Muscle of arm (tissue), 14 donors: ENCODE data around the gene ABCC5. TPM values are rescaled to one million over a fixed set of nuclear protein-coding genes. Genes with fewer than 3 reads are reported as not detected.
"Not testable (repeated sequence)": the region's sequence is repeated elsewhere in the genome, so short reads cannot be mapped to it uniquely, and the experiment has no call there.

ENCODE experiments used
- DNase-seq: peaks from one replicate; pipeline ENCODE4 v3.0.0-alpha.2; 2013
- long read RNA-seq, 11 donors: transcript quantifications; one replicate each; lab custom pipeline, GENCODE V29; 2026
- polyA plus RNA-seq, 12 donors: library from polyadenylated mRNA; unstranded; fragments of 120-200 nt; gene quantifications; one replicate each; pipeline ENCODE4 v1.2.1, GENCODE V29; 2013; ENCODE audit not compliant: insufficient read length in 12 of 12

ABCC5 gene
- polyA plus RNA-seq: 10 to 100 TPM in 11 of 12 donors, not detected in 1; 17.0 to 42.6 (median 25.5) TPM
- long read RNA-seq, donor 1, full-length matches to known transcripts: 2 of 23 reads
- long read RNA-seq, donor 1, partial matches to known transcripts: 21 of 23 reads
- long read RNA-seq, donor 1, other reads (novel, unspliced or antisense): 0 of 23 reads
- long read RNA-seq, donor 2, full-length matches to known transcripts: 5 of 5 reads
- long read RNA-seq, donor 2, partial matches to known transcripts: 0 of 5 reads
- long read RNA-seq, donor 2, other reads (novel, unspliced or antisense): 0 of 5 reads
- long read RNA-seq, donor 3, full-length matches to known transcripts: 1 of 1 reads
- long read RNA-seq, donor 3, partial matches to known transcripts: 0 of 1 reads
- long read RNA-seq, donor 3, other reads (novel, unspliced or antisense): 0 of 1 reads
- long read RNA-seq, donor 4, full-length matches to known transcripts: 3 of 3 reads
- long read RNA-seq, donor 4, partial matches to known transcripts: 0 of 3 reads
- long read RNA-seq, donor 4, other reads (novel, unspliced or antisense): 0 of 3 reads
- long read RNA-seq, donor 5, full-length matches to known transcripts: 7 of 7 reads
- long read RNA-seq, donor 5, partial matches to known transcripts: 0 of 7 reads
- long read RNA-seq, donor 5, other reads (novel, unspliced or antisense): 0 of 7 reads
- long read RNA-seq, donor 6, full-length matches to known transcripts: 2 of 2 reads
- long read RNA-seq, donor 6, partial matches to known transcripts: 0 of 2 reads
- long read RNA-seq, donor 6, other reads (novel, unspliced or antisense): 0 of 2 reads
- long read RNA-seq, donor 7, full-length matches to known transcripts: 3 of 3 reads
- long read RNA-seq, donor 7, partial matches to known transcripts: 0 of 3 reads
- long read RNA-seq, donor 7, other reads (novel, unspliced or antisense): 0 of 3 reads
- long read RNA-seq, donor 8, full-length matches to known transcripts: 6 of 6 reads
- long read RNA-seq, donor 8, partial matches to known transcripts: 0 of 6 reads
- long read RNA-seq, donor 8, other reads (novel, unspliced or antisense): 0 of 6 reads
- long read RNA-seq, donor 9, full-length matches to known transcripts: 2 of 2 reads
- long read RNA-seq, donor 9, partial matches to known transcripts: 0 of 2 reads
- long read RNA-seq, donor 9, other reads (novel, unspliced or antisense): 0 of 2 reads
- long read RNA-seq, donor 10, full-length matches to known transcripts: 5 of 5 reads
- long read RNA-seq, donor 10, partial matches to known transcripts: 0 of 5 reads
- long read RNA-seq, donor 10, other reads (novel, unspliced or antisense): 0 of 5 reads
- long read RNA-seq, donor 11, full-length matches to known transcripts: 3 of 3 reads
- long read RNA-seq, donor 11, partial matches to known transcripts: 0 of 3 reads
- long read RNA-seq, donor 11, other reads (novel, unspliced or antisense): 0 of 3 reads

- peak; percentile 94 for DNase-seq
These were observed at the start of gene ABCC5 for GRCh38 chr3:184017672-184018423. ABCC5 (minus strand) TSS chr3:184017884; CDS start chr3:184014392, 3,492 bp downstream.

- DNase-seq: no peak
These were observed 48.5 kb upstream of the ABCC5 start for GRCh38 chr3:184066211-184066610.

- no peak for DNase-seq
These were observed 45.0 kb upstream of the ABCC5 start for GRCh38 chr3:184062637-184063036.

GRCh38 chr3:184059424-184059823 lies 41.7 kb upstream of the ABCC5 start:
- no peak for DNase-seq

GRCh38 chr3:184058029-184058428 lies 40.3 kb upstream of the ABCC5 start:
- DNase-seq: no peak

- no peak for DNase-seq
These were observed 35.1 kb upstream of the ABCC5 start, which contains the start of gene HTR3C for GRCh38 chr3:184052767-184053166. HTR3C (plus strand) TSS chr3:184053047; CDS start chr3:184053081, 34 bp downstream.

GRCh38 chr3:184050217-184050847 lies 32.6 kb upstream of the ABCC5 start:
- DNase-seq: no peak

GRCh38 chr3:184045995-184046394 lies 28.3 kb upstream of the ABCC5 start:
- no peak for DNase-seq

- no peak for DNase-seq
These were observed 24.9 kb upstream of the ABCC5 start for GRCh38 chr3:184042617-184043016.

GRCh38 chr3:184040010-184040409 lies 22.3 kb upstream of the ABCC5 start:
- DNase-seq: no peak

- no peak for DNase-seq
These were observed 21.7 kb upstream of the ABCC5 start for GRCh38 chr3:184039414-184039813.

- not testable (repeated sequence) for DNase-seq
These were observed 20.6 kb upstream of the ABCC5 start for GRCh38 chr3:184038307-184038706.

GRCh38 chr3:184037816-184038215 lies 20.1 kb upstream of the ABCC5 start:
- no peak for DNase-seq

- DNase-seq: no peak
These were observed 13.6 kb upstream of the ABCC5 start, which contains the start of gene HTR3D for GRCh38 chr3:184031187-184031792. HTR3D (plus strand) TSS chr3:184031742; CDS start chr3:184031742, 0 bp downstream.

- DNase-seq: no peak
These were observed 12.9 kb upstream of the ABCC5 start for GRCh38 chr3:184030536-184030935.

GRCh38 chr3:184029443-184029842 lies 11.8 kb upstream of the ABCC5 start:
- no peak for DNase-seq

GRCh38 chr3:184028275-184028890 lies 10.7 kb upstream of the ABCC5 start:
- not testable (repeated sequence) for DNase-seq

- not testable (repeated sequence) for DNase-seq
These were observed 7.6 kb upstream of the ABCC5 start for GRCh38 chr3:184025256-184025655.

GRCh38 chr3:184022323-184022722 lies 4.6 kb upstream of the ABCC5 start:
- no peak for DNase-seq
